ENCODE results near the gene RIN3.

RIN3 gene

DNA sequence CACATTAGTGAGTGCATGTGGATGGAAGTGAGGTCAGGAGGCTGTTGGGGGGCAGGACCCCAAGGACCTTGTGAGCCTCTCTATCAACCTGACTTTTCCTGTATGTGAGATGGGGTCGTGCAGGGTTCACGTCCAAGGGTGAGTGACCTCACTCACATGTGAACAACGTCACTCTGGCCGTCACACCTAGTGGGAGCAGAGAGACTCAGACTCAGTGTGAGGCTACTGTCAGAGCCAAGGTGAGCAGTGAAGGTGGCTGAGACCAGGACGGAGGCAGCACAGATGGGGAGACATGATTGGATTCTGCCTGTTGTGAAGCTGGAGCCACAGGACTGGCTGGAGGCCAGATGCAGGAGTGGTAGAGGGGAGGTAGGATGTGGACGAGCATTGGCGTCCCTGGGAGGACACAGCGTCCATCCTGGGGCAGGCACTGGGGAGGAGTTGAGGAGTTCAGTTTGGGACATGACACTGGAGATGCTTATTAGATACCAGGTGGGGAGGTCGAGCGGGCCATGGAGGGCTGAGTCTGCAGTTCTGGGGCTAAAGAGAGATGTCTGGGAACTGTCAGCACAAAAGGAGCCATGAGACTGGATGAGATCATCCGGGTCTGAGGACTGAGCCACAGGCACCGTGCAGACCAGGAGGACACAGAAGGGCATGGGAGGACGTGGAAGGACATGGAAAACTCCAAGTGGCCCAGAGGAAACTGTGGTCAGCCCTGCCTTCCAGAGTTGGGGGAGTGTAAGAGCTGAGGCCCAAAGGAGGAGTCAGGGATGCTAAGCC lies 142.0 kb downstream of the RIN3 start:
- no peaks in the 10 kb centered on the region for H3K27me3 Mint-ChIP-seq (ENCODE audit: low read depth)
- no peaks in the 10 kb centered on the region for H3K36me3 Mint-ChIP-seq (ENCODE audit: low read depth)
- TF ChIP-seq, protein P1, sequence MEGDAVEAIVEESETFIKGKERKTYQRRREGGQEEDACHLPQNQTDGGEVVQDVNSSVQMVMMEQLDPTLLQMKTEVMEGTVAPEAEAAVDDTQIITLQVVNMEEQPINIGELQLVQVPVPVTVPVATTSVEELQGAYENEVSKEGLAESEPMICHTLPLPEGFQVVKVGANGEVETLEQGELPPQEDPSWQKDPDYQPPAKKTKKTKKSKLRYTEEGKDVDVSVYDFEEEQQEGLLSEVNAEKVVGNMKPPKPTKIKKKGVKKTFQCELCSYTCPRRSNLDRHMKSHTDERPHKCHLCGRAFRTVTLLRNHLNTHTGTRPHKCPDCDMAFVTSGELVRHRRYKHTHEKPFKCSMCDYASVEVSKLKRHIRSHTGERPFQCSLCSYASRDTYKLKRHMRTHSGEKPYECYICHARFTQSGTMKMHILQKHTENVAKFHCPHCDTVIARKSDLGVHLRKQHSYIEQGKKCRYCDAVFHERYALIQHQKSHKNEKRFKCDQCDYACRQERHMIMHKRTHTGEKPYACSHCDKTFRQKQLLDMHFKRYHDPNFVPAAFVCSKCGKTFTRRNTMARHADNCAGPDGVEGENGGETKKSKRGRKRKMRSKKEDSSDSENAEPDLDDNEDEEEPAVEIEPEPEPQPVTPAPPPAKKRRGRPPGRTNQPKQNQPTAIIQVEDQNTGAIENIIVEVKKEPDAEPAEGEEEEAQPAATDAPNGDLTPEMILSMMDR (IDR thresholded peaks at IDR 0.05; ENCODE audit: unreplicated experiment in 3 of 3): no peak
- H3K4me1 Mint-ChIP-seq: no peaks in the 10 kb centered on the region
- H3K9me3 Mint-ChIP-seq: no peaks in the 10 kb centered on the region
- H3K27ac Mint-ChIP-seq: no peak overlapping the region
- no peak overlapping the region for H3K4me3 Mint-ChIP-seq

DNA sequence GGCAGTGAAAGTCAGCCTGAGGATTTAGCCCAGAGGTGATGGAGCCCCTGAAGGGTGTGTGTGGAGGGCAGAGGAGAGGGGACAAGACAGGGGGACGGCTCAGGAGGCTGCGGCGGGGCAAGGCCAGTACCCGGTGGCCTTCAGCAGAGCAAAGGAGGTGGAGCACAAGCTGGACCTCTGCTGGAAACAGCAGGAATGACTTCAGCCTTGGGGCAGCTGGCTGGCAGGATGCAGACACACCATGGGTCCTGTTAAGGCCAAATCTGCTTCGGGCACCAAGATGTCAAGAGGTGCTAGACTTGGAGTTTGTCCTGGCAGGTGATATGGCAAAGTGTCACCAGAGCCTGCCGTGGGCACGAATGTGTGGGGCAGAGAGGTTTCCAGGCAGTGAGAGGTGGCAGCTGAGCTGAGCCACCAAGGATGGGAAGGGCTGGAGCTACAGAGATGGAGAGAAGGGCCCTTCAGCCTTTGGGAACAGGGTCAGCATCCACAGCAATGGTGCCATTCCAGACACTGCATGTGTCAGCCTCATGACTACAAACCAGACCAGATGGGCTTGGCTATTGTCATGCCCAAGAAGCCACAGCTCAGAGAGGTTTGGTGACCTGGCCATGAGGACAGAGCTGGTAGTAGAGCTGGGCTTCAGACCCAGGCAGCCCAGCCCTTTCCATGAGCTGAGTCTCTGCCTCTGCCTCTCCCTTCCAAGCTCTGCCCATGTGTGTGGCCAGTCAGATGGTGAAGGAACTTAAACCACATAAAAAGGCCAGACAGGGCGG lies 142.9 kb downstream of the RIN3 start:
- no peaks in the 10 kb centered on the region for H3K27me3 Mint-ChIP-seq (ENCODE audit: low read depth)
- TF ChIP-seq, protein P1 (IDR thresholded peaks at IDR 0.05; ENCODE audit: unreplicated experiment in 3 of 3): no peak
- H3K4me3 Mint-ChIP-seq: no peak overlapping the region
- no peak overlapping the region for H3K27ac Mint-ChIP-seq
- H3K9me3 Mint-ChIP-seq: no peaks in the 10 kb centered on the region
- H3K4me1 Mint-ChIP-seq: no peaks in the 10 kb centered on the region
- H3K36me3 Mint-ChIP-seq (ENCODE audit: low read depth): peaks cover 1% of the 10 kb centered on the region

DNA sequence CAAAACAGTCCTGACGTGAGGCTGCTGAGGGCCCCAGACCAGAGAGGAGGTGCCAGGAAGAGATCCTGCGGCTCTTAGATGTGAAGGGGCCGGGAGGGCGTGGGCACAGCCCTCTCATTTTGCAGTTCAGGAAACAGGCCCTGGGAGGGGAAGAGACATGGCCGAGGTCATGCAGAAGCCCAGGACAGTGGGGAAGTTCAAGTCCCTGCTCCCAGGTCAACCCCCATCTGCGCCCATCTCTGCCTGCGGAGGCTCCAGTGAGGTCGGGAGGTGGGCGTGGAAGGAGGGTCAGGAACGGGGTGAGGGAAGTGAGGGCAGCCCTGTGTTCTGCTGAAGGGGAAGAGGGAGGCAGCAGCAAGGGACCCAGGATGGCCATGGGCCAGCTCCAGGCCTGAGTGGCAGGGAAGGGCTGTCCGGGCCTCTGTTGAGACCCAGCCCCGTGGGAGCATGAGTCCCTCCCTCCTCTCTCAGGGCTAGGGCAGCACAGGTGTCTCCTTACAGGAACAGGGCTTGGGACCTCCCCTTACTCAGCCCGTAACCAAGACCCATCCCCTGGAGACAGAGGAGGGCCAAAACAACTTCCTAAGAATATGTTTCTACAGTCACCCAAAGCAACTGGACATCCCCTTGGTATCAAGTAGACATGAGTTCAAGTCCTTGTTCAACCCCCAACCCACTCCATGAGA lies 144.0 kb downstream of the RIN3 start:
- Mint-ChIP-seq H3K27ac (no peak overlapping the region), H3K36me3 (ENCODE audit: low read depth) (peaks cover 4% of the 10 kb centered on the region), H3K4me3 (no peak overlapping the region), H3K27me3 (ENCODE audit: low read depth) (no peaks in the 10 kb centered on the region), H3K4me1 (no peaks in the 10 kb centered on the region), H3K9me3 (no peaks in the 10 kb centered on the region)
- TF ChIP-seq, protein P1 (IDR thresholded peaks at IDR 0.05; ENCODE audit: unreplicated experiment in 3 of 3): no peak

DNA sequence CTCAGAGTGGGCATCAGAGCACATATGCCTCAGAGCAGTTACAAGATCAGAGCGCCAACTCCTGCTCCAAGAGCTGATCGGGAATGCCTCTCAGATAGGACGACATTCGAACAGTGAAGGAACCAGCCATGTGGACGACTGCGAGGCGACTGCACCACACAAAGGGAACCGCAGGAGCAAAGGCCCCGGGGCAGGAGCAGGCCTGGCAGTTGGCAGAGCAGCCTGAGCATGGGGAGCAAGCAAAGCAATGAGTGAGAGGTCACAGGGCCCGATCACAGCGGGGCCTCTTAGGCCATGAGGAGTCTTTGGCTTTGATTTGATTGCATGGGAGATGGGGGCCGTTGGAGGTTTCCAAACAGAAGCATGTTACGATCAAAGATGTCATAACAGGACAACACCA lies 144.6 kb downstream of the RIN3 start:
- no peaks in the 10 kb centered on the region for H3K4me1 Mint-ChIP-seq
- no peaks in the 10 kb centered on the region for H3K27me3 Mint-ChIP-seq (ENCODE audit: low read depth)
- TF ChIP-seq, protein P1 (IDR thresholded peaks at IDR 0.05; ENCODE audit: unreplicated experiment in 3 of 3): no peak
- H3K4me3 Mint-ChIP-seq: no peak overlapping the region
- H3K9me3 Mint-ChIP-seq: no peaks in the 10 kb centered on the region
- no peak overlapping the region for H3K27ac Mint-ChIP-seq
- peaks cover 4% of the 10 kb centered on the region for H3K36me3 Mint-ChIP-seq (ENCODE audit: low read depth)

DNA sequence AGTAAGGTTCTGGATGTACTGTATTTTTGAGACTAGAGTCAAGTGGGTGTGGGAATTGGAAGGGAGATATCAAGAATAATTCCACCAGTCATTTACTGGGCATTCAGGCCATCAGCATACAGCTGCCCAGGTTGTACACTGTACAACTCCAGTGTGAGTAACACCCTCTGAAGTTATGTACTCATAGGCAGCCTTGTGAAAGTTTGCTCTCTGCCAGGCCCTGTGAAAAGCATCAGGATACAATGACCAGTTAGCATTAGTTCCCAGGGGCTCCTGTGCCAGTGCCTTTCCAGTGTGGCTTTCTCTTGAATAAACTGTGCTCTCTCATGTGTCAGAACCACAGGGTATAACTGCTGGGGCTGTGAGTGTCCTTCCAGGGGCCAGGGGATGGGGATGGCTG lies 145.1 kb downstream of the RIN3 start:
- TF ChIP-seq, protein P1 (IDR thresholded peaks at IDR 0.05; ENCODE audit: unreplicated experiment in 3 of 3): no peak
- Mint-ChIP-seq H3K27ac (no peak overlapping the region), H3K4me1 (no peaks in the 10 kb centered on the region), H3K4me3 (no peak overlapping the region), H3K9me3 (no peaks in the 10 kb centered on the region), H3K27me3 (ENCODE audit: low read depth) (no peaks in the 10 kb centered on the region), H3K36me3 (ENCODE audit: low read depth) (peaks cover 4% of the 10 kb centered on the region)

Measured in nephron (organoid).